ENCODE measurements around the gene GNPAT.

DNA sequence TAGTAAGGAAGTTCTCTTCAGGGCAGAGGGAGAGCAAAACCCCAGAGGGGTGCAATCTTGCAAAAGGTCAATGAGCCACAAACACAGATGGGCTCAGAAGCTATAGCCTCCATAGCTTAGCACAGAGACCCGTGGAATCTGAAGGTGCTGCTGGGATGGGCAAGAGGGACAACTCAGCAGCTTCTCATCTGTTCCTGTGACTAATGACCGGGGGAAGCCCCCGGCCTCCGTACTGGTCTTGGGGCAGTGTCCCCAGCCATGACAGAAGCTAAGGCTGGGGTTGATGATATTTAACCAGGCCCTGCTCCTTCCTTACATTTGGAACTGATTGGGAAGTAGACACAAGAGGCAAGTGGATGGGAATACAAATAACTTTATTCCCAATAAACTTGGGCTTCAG is 77.6 kb downstream of the GNPAT start:
- TF ChIP-seq CTCF (IDR thresholded peaks at IDR 0.05; ENCODE audit: low read depth, low read length, missing input control) (no peak), EGR1 (IDR thresholded peaks at IDR 0.05; ENCODE audit: low read depth in 2 of 2) (no peak), RAD21 (IDR thresholded peaks at IDR 0.05) (no peak), JUND (IDR thresholded peaks at IDR 0.05) (no peak), TAF1 (conservative IDR thresholded peaks at IDR 0.05) (no peak), NR2F2 (IDR thresholded peaks at IDR 0.05) (no peak), FOXA2 (IDR thresholded peaks at IDR 0.05) (no peak), SP1 (IDR thresholded peaks at IDR 0.05) (no peak), FOXA1 (IDR thresholded peaks at IDR 0.05) (no peak)
- TF ChIP-seq, protein P1, sequence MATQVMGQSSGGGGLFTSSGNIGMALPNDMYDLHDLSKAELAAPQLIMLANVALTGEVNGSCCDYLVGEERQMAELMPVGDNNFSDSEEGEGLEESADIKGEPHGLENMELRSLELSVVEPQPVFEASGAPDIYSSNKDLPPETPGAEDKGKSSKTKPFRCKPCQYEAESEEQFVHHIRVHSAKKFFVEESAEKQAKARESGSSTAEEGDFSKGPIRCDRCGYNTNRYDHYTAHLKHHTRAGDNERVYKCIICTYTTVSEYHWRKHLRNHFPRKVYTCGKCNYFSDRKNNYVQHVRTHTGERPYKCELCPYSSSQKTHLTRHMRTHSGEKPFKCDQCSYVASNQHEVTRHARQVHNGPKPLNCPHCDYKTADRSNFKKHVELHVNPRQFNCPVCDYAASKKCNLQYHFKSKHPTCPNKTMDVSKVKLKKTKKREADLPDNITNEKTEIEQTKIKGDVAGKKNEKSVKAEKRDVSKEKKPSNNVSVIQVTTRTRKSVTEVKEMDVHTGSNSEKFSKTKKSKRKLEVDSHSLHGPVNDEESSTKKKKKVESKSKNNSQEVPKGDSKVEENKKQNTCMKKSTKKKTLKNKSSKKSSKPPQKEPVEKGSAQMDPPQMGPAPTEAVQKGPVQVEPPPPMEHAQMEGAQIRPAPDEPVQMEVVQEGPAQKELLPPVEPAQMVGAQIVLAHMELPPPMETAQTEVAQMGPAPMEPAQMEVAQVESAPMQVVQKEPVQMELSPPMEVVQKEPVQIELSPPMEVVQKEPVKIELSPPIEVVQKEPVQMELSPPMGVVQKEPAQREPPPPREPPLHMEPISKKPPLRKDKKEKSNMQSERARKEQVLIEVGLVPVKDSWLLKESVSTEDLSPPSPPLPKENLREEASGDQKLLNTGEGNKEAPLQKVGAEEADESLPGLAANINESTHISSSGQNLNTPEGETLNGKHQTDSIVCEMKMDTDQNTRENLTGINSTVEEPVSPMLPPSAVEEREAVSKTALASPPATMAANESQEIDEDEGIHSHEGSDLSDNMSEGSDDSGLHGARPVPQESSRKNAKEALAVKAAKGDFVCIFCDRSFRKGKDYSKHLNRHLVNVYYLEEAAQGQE (IDR thresholded peaks at IDR 0.05), result no peak
- TF ChIP-seq, protein P2, sequence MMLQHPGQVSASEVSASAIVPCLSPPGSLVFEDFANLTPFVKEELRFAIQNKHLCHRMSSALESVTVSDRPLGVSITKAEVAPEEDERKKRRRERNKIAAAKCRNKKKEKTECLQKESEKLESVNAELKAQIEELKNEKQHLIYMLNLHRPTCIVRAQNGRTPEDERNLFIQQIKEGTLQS (IDR thresholded peaks at IDR 0.05), result no peak
